HG02610 (cell line): ENCODE measurements around the gene HAPLN3.

ENCODE experiments used
- ATAC-seq: cut with Tn5 transposase; IDR thresholded peaks from one replicate; pipeline ENCODE4 v1.9.1; 2021; ENCODE audit warnings: mild to moderate bottlenecking, moderate library complexity; ENCODE audit not compliant: unreplicated experiment

Gene HAPLN3

GRCh38 chr15:88832820-88833730 lies 62.3 kb downstream of the HAPLN3 start:
- ATAC-seq, result no peak

GRCh38 chr15:88830016-88830415 lies 65.3 kb downstream of the HAPLN3 start:
- ATAC-seq, result no peak

GRCh38 chr15:88828791-88829190 lies 66.6 kb downstream of the HAPLN3 start:
- no peak for ATAC-seq
